Endothelial cell of umbilical vein (primary cell): Measurements from ENCODE around the gene POU5F2. TPM values are rescaled to one million over a fixed set of nuclear protein-coding genes. Genes with fewer than 3 reads are reported as not detected.

Source experiments
- BruUV-seq: library from RNA; stranded (reverse); fragments of 400-500 nt; replicated peaks from 2 replicates; lab custom pipeline; 2021; lab: Mats Ljungman, UMichigan
- CTCF ChIA-PET: fragments of 300-600, 350-600 bp; sonication (Branson Sonifier 250); formaldehyde crosslinking; loops from one replicate; lab custom pipeline; 2021; ENCODE audit warnings: antibody characterized with exemption, inconsistent platforms; lab: Charles Lee
- POLR2A ChIA-PET: fragments of 300-600, 350-600 bp; sonication (Branson Sonifier 250); formaldehyde crosslinking; loops from one replicate; lab custom pipeline; 2021; ENCODE audit warnings: antibody characterized with exemption, inconsistent platforms; lab: Charles Lee
- DNase-seq: peaks from one replicate; pipeline ENCODE4 v3.0.0-alpha.2; 2011; ENCODE audit warnings: low read depth, low spot score
- FAIRE-seq: peaks from 2 replicates; lab custom pipeline; 2011; peaks lifted over from hg19 to GRCh38; lab: Jason Lieb, UNC
- H2AFZ ChIP-seq: 2 replicates; pipeline ENCODE4 v1.6.0; 2012; ENCODE audit warnings: low read depth, low read length, control low read depth, inconsistent platforms
- H3K27ac ChIP-seq: 2 replicates; pipeline ENCODE4 v1.5.1; 2011; ENCODE audit warnings: low read depth, mild to moderate bottlenecking, control low read depth, low read length, moderate library complexity; ENCODE audit not compliant: insufficient read depth
- H3K27me3 ChIP-seq, 2 experiments: 2 replicates each; pipeline versions ENCODE4 v1.6.0 to v1.6.1; 2011; ENCODE audit warnings: low read length in 2 of 2, mixed read lengths in 1 of 2; ENCODE audit not compliant: control insufficient read depth in 2 of 2, insufficient read depth in 2 of 2
- H3K36me3 ChIP-seq, 2 experiments: 2 replicates in 1 of 2; 3 replicates in 1 of 2; pipeline ENCODE4 v1.5.1; 2011; ENCODE audit warnings: low read length in 2 of 2, mild to moderate bottlenecking in 1 of 2, moderate library complexity in 1 of 2; ENCODE audit not compliant: control insufficient read depth in 2 of 2, insufficient read depth in 2 of 2; ENCODE audit errors: extremely low read depth in 1 of 2
- H3K4me1 ChIP-seq: 3 replicates; pipeline ENCODE4 v1.5.1; 2011; ENCODE audit warnings: mild to moderate bottlenecking, low read length; ENCODE audit not compliant: control insufficient read depth, insufficient read depth; ENCODE audit errors: extremely low read depth
- H3K4me2 ChIP-seq: 2 replicates; pipeline ENCODE4 v1.6.1; 2011; ENCODE audit warnings: low read length, control low read depth, mixed read lengths; ENCODE audit not compliant: insufficient read depth
- H3K4me3 ChIP-seq, 3 experiments: fragments of 200-600 bp in 1 of 3; sonication (generic), shearing (Covaris generic) in 1 of 3; replicated peaks in 1 of 3; 2 replicates each; pipeline ENCODE4 v1.5.1; 2011 to 2016; ENCODE audit warnings: control low read depth in 3 of 3, low read length in 3 of 3, mild to moderate bottlenecking in 2 of 3, inconsistent platforms in 1 of 3, low read depth in 1 of 3, moderate library complexity in 1 of 3; ENCODE audit not compliant: insufficient read depth in 1 of 3
- H3K79me2 ChIP-seq: 2 replicates; pipeline ENCODE4 v1.6.0; 2012; ENCODE audit warnings: low read length, inconsistent platforms; ENCODE audit not compliant: control insufficient read depth, insufficient read depth
- H3K9ac ChIP-seq: replicated peaks from 2 replicates; pipeline ENCODE3; 2011; ENCODE audit warnings: low read length, control low read depth; ENCODE audit not compliant: insufficient read depth; ENCODE audit errors: extremely low read depth
- H3K9me1 ChIP-seq: replicated peaks from 3 replicates; pipeline ENCODE4 v1.6.0; 2011; ENCODE audit warnings: mild to moderate bottlenecking, low read length; ENCODE audit not compliant: control insufficient read depth, insufficient read depth; ENCODE audit errors: extremely low read depth
- H3K9me3 ChIP-seq: replicated peaks from 2 replicates; pipeline ENCODE4 v1.5.1; 2012; ENCODE audit warnings: low read length, inconsistent platforms; ENCODE audit not compliant: control insufficient read depth, insufficient read depth
- H4K20me1 ChIP-seq: replicated peaks from 2 replicates; pipeline ENCODE3; 2011; ENCODE audit warnings: mild to moderate bottlenecking, low read length; ENCODE audit not compliant: control insufficient read depth, insufficient read depth; ENCODE audit errors: extremely low read depth
- EZH2 ChIP-seq: IDR thresholded peaks from 2 replicates; pipeline ENCODE4 v1.6.1; 2012; ENCODE audit warnings: borderline replicate concordance, low read depth, mild to moderate bottlenecking, moderate library complexity, low read length, inconsistent platforms; ENCODE audit not compliant: severe bottlenecking
- FOS ChIP-seq: IDR thresholded peaks from 2 replicates; pipeline ENCODE4 v1.6.1; 2011; ENCODE audit warnings: mild to moderate bottlenecking, low read length, moderate library complexity, borderline replicate concordance; ENCODE audit not compliant: insufficient read depth
- GATA2 ChIP-seq: IDR thresholded peaks from 2 replicates; pipeline ENCODE4 v1.7.0; 2011; ENCODE audit warnings: low read depth, mild to moderate bottlenecking, moderate library complexity, mixed read lengths, low read length; ENCODE audit not compliant: insufficient read length, insufficient read depth
- JUN ChIP-seq: IDR thresholded peaks from 2 replicates; pipeline ENCODE4 v1.6.1; 2011; ENCODE audit warnings: borderline replicate concordance, low read depth; ENCODE audit not compliant: insufficient read length, insufficient read depth
- MYC ChIP-seq: IDR thresholded peaks from one replicate; pipeline ENCODE4 v1.6.1; 2011; ENCODE audit warnings: mild to moderate bottlenecking, low read depth, low read length
- POLR2A ChIP-seq: IDR thresholded peaks from 2 replicates; pipeline ENCODE4 v1.6.1; 2012; ENCODE audit warnings: low read depth, mild to moderate bottlenecking, control low read depth, low read length
- POLR2AphosphoS5 ChIP-seq: IDR thresholded peaks from 2 replicates; pipeline ENCODE4 v1.6.1; 2012; ENCODE audit warnings: low read depth, mild to moderate bottlenecking, control low read depth, low read length, moderate library complexity; ENCODE audit not compliant: insufficient read depth
- dilution Hi-C: fragments of 300-500 bp; cut with MboI; formaldehyde crosslinking; loops from one replicate; pipeline ENCODE4 v1.15.0; 2019; ENCODE audit warnings: low sequenced_read_pairs; ENCODE audit not compliant: extremely low pct_ligation_motif_present
- intact Hi-C: fragments of 100-400 bp; cut with micrococcal nuclease; formaldehyde crosslinking; loops from one replicate; pipeline ENCODE4 v1.10.0; 2022
- polyA plus RNA-seq, 4 experiments: library from polyadenylated mRNA; depleted of rRNA in 3 of 4; stranded (reverse) in 3 of 4; unstranded in 1 of 4; fragments of >200 nt; gene quantifications; 2 replicates each; pipeline versions ENCODE4 v1.2.1 to v1.2.3, GENCODE V29; 2011 to 2012; ENCODE audit warnings: missing spikeins in 1 of 4
- total RNA-seq: library from RNA; stranded (reverse); gene quantifications from 2 replicates; pipeline ENCODE4 v1.2.3, GENCODE V29; 2021
- TF ChIP-seq, protein P1 (sequence below): IDR thresholded peaks from 2 replicates; pipeline ENCODE4 v1.6.1; 2011; ENCODE audit not compliant: insufficient read depth, insufficient read length
- TF ChIP-seq, protein P2 (sequence below), 2 donors: IDR thresholded peaks; 1 replicate in 1 of 2; 2 replicates in 1 of 2; pipeline ENCODE4 v1.5.1; 2011; ENCODE audit warnings: low read length in 2 of 2, mild to moderate bottlenecking in 2 of 2, moderate library complexity in 2 of 2, control low read depth in 1 of 2, inconsistent platforms in 1 of 2, low read depth in 1 of 2; ENCODE audit not compliant: insufficient read depth in 1 of 2; ENCODE audit errors: extremely low read depth in 1 of 2

The POU5F2 gene
- total and polyA plus RNA-seq, 2 donors (not counting 3 experiments of a cell fraction or from before 2014, with no cell fraction given), result 0.11 to 1.2 TPM

DNA sequence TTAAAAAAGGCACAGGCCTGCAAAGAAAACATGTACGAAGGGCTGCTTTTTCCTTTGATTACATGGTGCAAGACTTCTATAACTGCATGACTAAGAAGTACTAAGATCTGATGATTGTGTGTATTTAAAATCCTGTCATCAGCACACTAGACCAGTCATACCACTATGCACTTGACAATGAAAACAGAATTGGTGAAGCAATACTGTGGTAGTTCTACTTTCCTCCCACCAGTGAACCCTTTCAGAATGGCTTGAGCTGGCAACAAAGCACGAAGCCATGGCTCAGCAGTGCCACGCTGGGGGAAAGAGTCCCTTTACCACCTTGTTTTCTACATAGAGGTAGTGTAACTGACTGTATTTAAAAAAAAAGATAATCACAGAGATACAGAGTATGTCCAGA lies 49.0 kb upstream of the POU5F2 start:
- intact Hi-C loops (loop anchor here (5.0 kb wide), 1 partner anchor 433 kb away; no protein-coding TSS in a partner anchor), dilution Hi-C loops (no loop called here)
- Histone ChIP-seq H3K9ac (no peak overlapping the region), H2AFZ (no peak overlapping the region), H3K4me3 (no peak overlapping the region), H3K4me1 (peaks cover 10% of the 10 kb centered on the region), H3K27me3 (no peaks in the 10 kb centered on the region), H4K20me1 (no peaks in the 10 kb centered on the region), H3K36me3 (no peaks in the 10 kb centered on the region), H3K79me2 (no peaks in the 10 kb centered on the region), H3K9me3 (no peaks in the 10 kb centered on the region), H3K27ac (no peak overlapping the region), H3K4me2 (no peak overlapping the region), H3K9me1 (no peaks in the 10 kb centered on the region)
- FAIRE-seq (no peak), DNase-seq (no peak)
- TF ChIP-seq POLR2A (no peak), EZH2 (no peak), FOS (no peak), POLR2AphosphoS5 (no peak), GATA2 (no peak), JUN (no peak), MYC (no peak)
- TF ChIP-seq, protein P1, sequence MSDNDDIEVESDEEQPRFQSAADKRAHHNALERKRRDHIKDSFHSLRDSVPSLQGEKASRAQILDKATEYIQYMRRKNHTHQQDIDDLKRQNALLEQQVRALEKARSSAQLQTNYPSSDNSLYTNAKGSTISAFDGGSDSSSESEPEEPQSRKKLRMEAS, result no peak
- TF ChIP-seq, protein P2, sequence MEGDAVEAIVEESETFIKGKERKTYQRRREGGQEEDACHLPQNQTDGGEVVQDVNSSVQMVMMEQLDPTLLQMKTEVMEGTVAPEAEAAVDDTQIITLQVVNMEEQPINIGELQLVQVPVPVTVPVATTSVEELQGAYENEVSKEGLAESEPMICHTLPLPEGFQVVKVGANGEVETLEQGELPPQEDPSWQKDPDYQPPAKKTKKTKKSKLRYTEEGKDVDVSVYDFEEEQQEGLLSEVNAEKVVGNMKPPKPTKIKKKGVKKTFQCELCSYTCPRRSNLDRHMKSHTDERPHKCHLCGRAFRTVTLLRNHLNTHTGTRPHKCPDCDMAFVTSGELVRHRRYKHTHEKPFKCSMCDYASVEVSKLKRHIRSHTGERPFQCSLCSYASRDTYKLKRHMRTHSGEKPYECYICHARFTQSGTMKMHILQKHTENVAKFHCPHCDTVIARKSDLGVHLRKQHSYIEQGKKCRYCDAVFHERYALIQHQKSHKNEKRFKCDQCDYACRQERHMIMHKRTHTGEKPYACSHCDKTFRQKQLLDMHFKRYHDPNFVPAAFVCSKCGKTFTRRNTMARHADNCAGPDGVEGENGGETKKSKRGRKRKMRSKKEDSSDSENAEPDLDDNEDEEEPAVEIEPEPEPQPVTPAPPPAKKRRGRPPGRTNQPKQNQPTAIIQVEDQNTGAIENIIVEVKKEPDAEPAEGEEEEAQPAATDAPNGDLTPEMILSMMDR (IDR thresholded peaks at IDR 0.05; ENCODE audit: extremely low read depth in 1 of 2, insufficient read depth in 1 of 2, low read depth in 1 of 2, low read length in 2 of 2), result no peak
- CTCF ChIA-PET, result interaction anchor here (1.3 to 5.5 kb wide), 2 partner anchors 11 to 882 kb away, joined by 6 to 57 read pairs; no protein-coding TSS in a partner anchor
- POLR2A ChIA-PET, result no interaction called here
- BruUV-seq, result no TSS peak
